Adrenal gland (tissue), 12 donors: ENCODE data around the gene AOPEP. TPM values are rescaled to one million over a fixed set of nuclear protein-coding genes. Genes with fewer than 3 reads are reported as not detected.

Experiments
- DNase-seq, 7 donors: peaks; one replicate each; pipeline ENCODE4 v3.0.0-alpha.2; 2019 to 2020
- H3K27ac ChIP-seq, 5 donors: fragments of 200-600 bp; sonication (generic) in 4 of 5; 1 replicate in 3 of 5; 2 replicates in 2 of 5; pipeline versions ENCODE4 v1.5.1 to v1.8.0; 2016 to 2020; ENCODE audit warnings: mild to moderate bottlenecking in 1 of 5
- H3K27me3 ChIP-seq: fragments of 200-600 bp; 2 replicates; pipeline ENCODE4 v1.8.0; 2021
- H3K36me3 ChIP-seq, 2 donors: fragments of 200-600 bp; replicated peaks in 1 of 2; 1 replicate in 1 of 2; 2 replicates in 1 of 2; pipeline versions ENCODE4 v1.5.1 to v1.8.0; 2018 to 2022
- H3K4me1 ChIP-seq, 2 donors: fragments of 200-600 bp; replicated peaks in 1 of 2; 1 replicate in 1 of 2; 2 replicates in 1 of 2; pipeline versions ENCODE4 v1.5.1 to v1.8.0; 2018 to 2021
- H3K4me3 ChIP-seq, 4 donors: fragments of 200-600 bp; sonication (generic) in 3 of 4; one replicate each; pipeline ENCODE4 v1.5.1; 2016 to 2018
- H3K9me3 ChIP-seq, 3 donors: fragments of 200-600 bp; sonication (generic) in 1 of 3; replicated peaks in 1 of 3; 1 replicate in 2 of 3; 2 replicates in 1 of 3; pipeline versions ENCODE4 v1.5.1 to v1.8.0; 2016 to 2021
- POLR2A ChIP-seq, 2 donors: fragments of 450-650 bp; IDR thresholded peaks; one replicate each; pipeline ENCODE4 v1.6.1; 2017; ENCODE audit warnings: antibody characterized with exemption in 2 of 2, mild to moderate bottlenecking in 2 of 2, moderate library complexity in 1 of 2
- WGBS, 4 donors: extraction: QIAGEN DNeasy Blood & Tissue Kit in 2 of 4; methylation state at CpG; one replicate each; pipeline versions ENCODE4 v1.1.5 to v1.1.7; 2013 to 2017; 5-methylcytosine and 5-hydroxymethylcytosine counted together
- intact Hi-C, 2 donors: fragments of 100-400 bp; cut with DNase I; formaldehyde crosslinking; loops; one replicate each; pipeline versions ENCODE4 v1.14.1 to v1.15.0; 2022 to 2023
- polyA plus RNA-seq, 3 donors: library from polyadenylated mRNA; stranded (reverse); fragments of 200-250 nt in 2 of 3; fragments of 350-450 nt in 1 of 3; fragmentation: Illumina TruSeq in 1 of 3; extraction: RNeasy Lipid Tissue Mini Kit (QIAGEN cat#74804) in 1 of 3; gene quantifications; one replicate each; pipeline ENCODE4 v1.2.3, GENCODE V29; 2013 to 2014
- total RNA-seq, 9 donors: library from RNA; depleted of rRNA in 4 of 9; stranded (reverse); fragments of >200 nt in 4 of 9; fragments of 120-200 nt in 1 of 9; fragmentation: NEBNext Ultra II Directional in 1 of 9; extraction: Animal tissue kit (Norgen Biotek cat#: 25700) in 1 of 9; gene quantifications; one replicate each; pipeline versions ENCODE4 v1.1.0 to v1.2.4, GENCODE V29; 2013 to 2023
- TF ChIP-seq, protein P1 (sequence below), 6 experiments: fragments of 450-650 bp in 4 of 6; fragments of 200-600 bp in 2 of 6; sonication (generic) in 1 of 6; IDR thresholded peaks; 1 replicate in 5 of 6; 2 replicates in 1 of 6; pipeline versions ENCODE4 v1.5.1 to v1.8.0; 2016 to 2021; ENCODE audit warnings: antibody characterized with exemption in 6 of 6, mild to moderate bottlenecking in 2 of 6, moderate library complexity in 1 of 6
- donor health status: healthy with polysubstance abuse.
- donor health status: Bipolar disorder and iron deficiency.
- donor health status: DM: yes; HTN: yes; CAD: no.
- donor health status: DM: no; HTN: no; CAD: no.
- donor health status: DM: no; HTN: no; CAD: no.
- donor health status: DM: yes; HTN: yes; CAD: no.

Gene AOPEP
- total and polyA plus RNA-seq, 12 donors, result 31.0 to 99.6 (median 71.0) TPM

DNA sequence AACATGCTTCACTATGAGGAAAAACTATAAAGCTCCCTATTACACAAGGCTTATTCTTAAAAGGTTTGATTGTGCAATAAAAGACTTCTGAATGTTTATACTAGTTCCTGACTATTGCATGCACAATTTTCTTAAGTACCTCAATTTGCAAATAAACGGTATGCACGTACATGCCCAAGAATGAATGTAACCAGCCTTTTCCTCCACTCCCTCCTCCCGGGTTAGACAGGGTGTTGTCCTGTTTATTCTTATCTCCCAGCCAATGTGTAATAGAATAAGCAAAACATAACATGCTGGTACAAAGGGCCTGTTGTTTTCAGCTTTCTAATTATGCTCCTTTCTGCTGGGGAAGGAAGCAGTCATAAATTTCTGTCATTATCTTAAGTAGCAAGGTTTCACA is 79.1 kb downstream of the AOPEP start:
- peaks cover 0 to 28% of the 10 kb centered on the region in 2 donors for H3K4me1 ChIP-seq

DNA sequence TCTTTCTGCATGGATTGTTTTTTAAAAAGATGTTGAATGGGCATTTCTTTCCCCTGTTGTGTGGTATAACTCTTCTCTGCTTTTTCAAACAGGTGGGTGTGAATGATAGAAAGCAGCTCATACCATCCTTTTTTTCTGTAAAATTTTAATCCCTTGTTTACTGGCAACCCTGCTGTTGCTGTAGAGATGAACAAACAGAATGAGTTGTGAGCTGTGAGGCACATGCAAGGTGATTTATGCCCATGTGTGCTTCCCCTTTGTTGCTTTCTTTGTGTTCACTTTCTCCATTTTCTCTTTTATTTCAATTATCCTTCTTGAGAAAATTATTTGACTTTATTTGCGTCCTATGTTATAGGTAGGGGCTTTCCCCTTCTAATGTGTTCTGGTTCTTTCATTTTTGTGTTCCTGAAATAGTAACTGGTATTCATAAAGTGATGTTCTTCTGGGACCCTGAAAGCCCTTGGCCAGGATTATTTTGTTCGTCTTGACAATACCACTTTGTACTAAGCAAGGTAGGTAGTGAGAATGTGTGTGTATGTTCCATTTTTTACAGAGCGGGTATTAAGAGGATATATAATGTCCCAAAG is 79.9 kb downstream of the AOPEP start:
- Histone ChIP-seq H3K27me3 (no peaks in the 10 kb centered on the region), H3K27ac (no peak overlapping the region), H3K36me3 (no peaks in the 10 kb centered on the region), H3K4me1 (peaks cover 0 to 22% of the 10 kb centered on the region in 2 donors), H3K4me3 (no peak overlapping the region), H3K9me3 (no peaks in the 10 kb centered on the region)
- WGBS, 4 donors, result 89 to 96% (median 92%) methylated on average over 3 of the region's 3 CpGs
- TF ChIP-seq, protein P1, sequence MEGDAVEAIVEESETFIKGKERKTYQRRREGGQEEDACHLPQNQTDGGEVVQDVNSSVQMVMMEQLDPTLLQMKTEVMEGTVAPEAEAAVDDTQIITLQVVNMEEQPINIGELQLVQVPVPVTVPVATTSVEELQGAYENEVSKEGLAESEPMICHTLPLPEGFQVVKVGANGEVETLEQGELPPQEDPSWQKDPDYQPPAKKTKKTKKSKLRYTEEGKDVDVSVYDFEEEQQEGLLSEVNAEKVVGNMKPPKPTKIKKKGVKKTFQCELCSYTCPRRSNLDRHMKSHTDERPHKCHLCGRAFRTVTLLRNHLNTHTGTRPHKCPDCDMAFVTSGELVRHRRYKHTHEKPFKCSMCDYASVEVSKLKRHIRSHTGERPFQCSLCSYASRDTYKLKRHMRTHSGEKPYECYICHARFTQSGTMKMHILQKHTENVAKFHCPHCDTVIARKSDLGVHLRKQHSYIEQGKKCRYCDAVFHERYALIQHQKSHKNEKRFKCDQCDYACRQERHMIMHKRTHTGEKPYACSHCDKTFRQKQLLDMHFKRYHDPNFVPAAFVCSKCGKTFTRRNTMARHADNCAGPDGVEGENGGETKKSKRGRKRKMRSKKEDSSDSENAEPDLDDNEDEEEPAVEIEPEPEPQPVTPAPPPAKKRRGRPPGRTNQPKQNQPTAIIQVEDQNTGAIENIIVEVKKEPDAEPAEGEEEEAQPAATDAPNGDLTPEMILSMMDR (IDR thresholded peaks at IDR 0.05), result no peak
- no peak for TF ChIP-seq POLR2A (IDR thresholded peaks at IDR 0.05)
- intact Hi-C loops, result no loop called here
- no peak for DNase-seq

More for the DNA sequence above, 79.1 kb downstream of the AOPEP start:
- no peaks in the 10 kb centered on the region for H3K27me3 ChIP-seq
- WGBS, 4 donors, result 42 to 61% (median 50%) methylated on average over 3 of the region's 3 CpGs
- no peaks in the 10 kb centered on the region for H3K36me3 ChIP-seq
- DNase-seq, result no peak
- H3K4me3 ChIP-seq, result no peak overlapping the region
- TF ChIP-seq POLR2A (IDR thresholded peaks at IDR 0.05), result no peak
- TF ChIP-seq, protein P1 (IDR thresholded peaks at IDR 0.05), result no peak
- intact Hi-C loops, result no loop called here
- no peaks in the 10 kb centered on the region for H3K9me3 ChIP-seq
- H3K27ac ChIP-seq, result peak overlapping the region in 2 of 5 donors; percentile 20 to 53

DNA sequence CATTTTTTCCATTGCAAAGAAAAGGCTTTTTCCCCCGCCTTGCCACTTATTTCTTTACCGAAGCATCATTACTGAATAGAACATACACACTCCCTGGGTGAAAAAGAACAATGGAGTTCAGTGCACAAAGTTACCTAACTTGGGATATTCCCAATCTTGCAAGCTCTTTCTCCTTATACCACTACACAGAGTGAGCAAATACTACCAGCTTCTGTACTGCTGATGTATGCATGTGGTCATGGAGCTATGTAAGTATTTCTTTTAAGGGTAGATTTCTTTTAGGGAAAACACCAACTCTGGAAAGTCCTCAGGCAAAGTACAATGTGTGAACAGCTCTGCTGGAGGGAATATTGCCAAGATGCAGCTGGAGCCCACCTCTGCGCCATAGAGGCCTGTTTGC is 81.1 kb downstream of the AOPEP start:
- Histone ChIP-seq H3K27ac (no peak overlapping the region), H3K4me1 (peaks cover 0 to 15% of the 10 kb centered on the region in 2 donors), H3K27me3 (no peaks in the 10 kb centered on the region), H3K36me3 (no peaks in the 10 kb centered on the region), H3K9me3 (no peaks in the 10 kb centered on the region), H3K4me3 (no peak overlapping the region)
- no peak for DNase-seq
- TF ChIP-seq, protein P1 (IDR thresholded peaks at IDR 0.05), result no peak
- TF ChIP-seq POLR2A (IDR thresholded peaks at IDR 0.05), result no peak
- WGBS, 4 donors, result 97 to 100% (median 99%) methylated on average over 3 of the region's 3 CpGs
- intact Hi-C loops, result no loop called here

DNA sequence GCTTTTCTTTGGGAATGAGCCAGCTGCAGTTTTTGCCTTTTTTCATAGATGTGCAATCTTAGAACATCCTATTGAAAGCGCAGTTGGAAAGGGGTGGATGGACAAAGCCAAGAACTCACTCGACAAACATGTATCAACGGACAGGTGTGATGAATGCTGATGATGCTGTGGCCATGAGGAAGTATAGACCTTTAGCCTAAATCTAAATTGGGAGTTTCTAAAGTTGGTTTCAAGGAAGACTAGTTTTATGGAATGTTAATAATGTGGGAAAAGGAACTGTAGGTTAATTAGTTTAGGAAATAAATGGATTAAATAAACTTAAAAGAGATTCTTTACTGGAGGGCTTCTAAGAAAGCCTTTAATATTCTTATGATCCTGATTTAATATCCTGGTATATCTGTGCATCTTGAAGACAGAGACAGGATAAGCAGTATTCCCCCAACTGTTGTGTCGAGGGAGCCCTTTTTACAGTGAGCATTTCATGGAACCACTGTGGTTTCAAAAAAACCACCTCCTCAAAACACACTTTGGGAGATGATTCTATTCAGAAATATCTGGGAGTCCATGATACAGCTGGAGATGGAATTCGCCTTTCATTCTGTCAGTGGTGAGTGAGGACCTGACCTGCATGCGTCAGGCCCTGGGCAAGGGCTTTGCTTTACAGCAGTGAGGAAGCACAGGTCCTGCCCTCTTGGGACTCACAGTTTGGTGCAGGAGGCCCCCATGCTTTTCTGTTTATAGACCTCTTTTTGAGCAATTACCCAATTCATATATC is 82.6 kb downstream of the AOPEP start:
- no peak overlapping the region for H3K27ac ChIP-seq

More for the DNA sequence above, 82.6 kb downstream of the AOPEP start:
- H3K27me3 ChIP-seq, result no peaks in the 10 kb centered on the region
- no peak overlapping the region for H3K4me3 ChIP-seq
- TF ChIP-seq, protein P1 (IDR thresholded peaks at IDR 0.05), result no peak
- no peak for TF ChIP-seq POLR2A (IDR thresholded peaks at IDR 0.05)
- WGBS, 4 donors, result 93 to 98% (median 95%) methylated on average over 6 of the region's 6 CpGs
- no peaks in the 10 kb centered on the region for H3K36me3 ChIP-seq
- DNase-seq, result no peak
- H3K9me3 ChIP-seq, result no peaks in the 10 kb centered on the region
- intact Hi-C loops, result no loop called here
- peaks cover 0 to 15% of the 10 kb centered on the region in 2 donors for H3K4me1 ChIP-seq
